SK-N-SH (cell line): ENCODE results near the gene CRACR2A. TPM values are rescaled to one million over a fixed set of nuclear protein-coding genes. Genes with fewer than 3 reads are reported as not detected.

Experiments
- CTCF ChIA-PET: fragments of 300-600, 350-600 bp; formaldehyde crosslinking; extraction: SDS; loops from one replicate; lab custom pipeline; 2021; lab: Yijun Ruan, JAX
- POLR2A ChIA-PET: fragments of 350-600 bp; sonication (Branson Sonifier 250); formaldehyde crosslinking; extraction: SDS; loops from one replicate; lab custom pipeline; 2020; ENCODE audit warnings: antibody characterized with exemption, inconsistent platforms; lab: Yijun Ruan, JAX
- DNase-seq: peaks from one replicate; pipeline ENCODE4 v3.0.0; 2012
- H2AFZ ChIP-seq: fragments of 200-600 bp; sonication (generic); 2 replicates; pipeline ENCODE4 v1.8.1; 2016; ENCODE audit warnings: antibody characterized with exemption, mild to moderate bottlenecking, low read depth
- H3F3A ChIP-seq: fragments of 200-600 bp; sonication (generic); replicated peaks from 2 replicates; pipeline ENCODE3; 2016; ENCODE audit warnings: antibody characterized with exemption, mild to moderate bottlenecking; ENCODE audit not compliant: insufficient read depth
- H3K27ac ChIP-seq, 2 experiments: fragments of 200-500 bp in 1 of 2; fragments of 200-600 bp in 1 of 2; sonication (Bioruptor generic) in 1 of 2; sonication (generic), shearing (Covaris generic) in 1 of 2; 2 replicates each; pipeline versions ENCODE4 v1.5.1 to v1.6.1; 2014 to 2016; ENCODE audit warnings: low read depth in 2 of 2, inconsistent platforms in 1 of 2, low read length in 1 of 2, mild to moderate bottlenecking in 1 of 2, mixed read lengths in 1 of 2
- H3K27me3 ChIP-seq: fragments of 200-600 bp; sonication (generic), shearing (Covaris generic); 2 replicates; pipeline ENCODE4 v1.6.1; 2016; ENCODE audit warnings: mixed run types; ENCODE audit not compliant: insufficient read depth
- H3K36me3 ChIP-seq, 2 experiments: fragments of 200-500 bp in 1 of 2; fragments of 200-600 bp in 1 of 2; sonication (Bioruptor generic) in 1 of 2; sonication (generic) in 1 of 2; replicated peaks in 1 of 2; 2 replicates each; pipeline versions ENCODE3 to v1.5.1; 2014 to 2016; ENCODE audit warnings: low read length in 1 of 2, mild to moderate bottlenecking in 1 of 2; ENCODE audit not compliant: insufficient read depth in 2 of 2, control insufficient read depth in 1 of 2
- H3K4me1 ChIP-seq, 2 experiments: fragments of 200-500 bp in 1 of 2; fragments of 200-600 bp in 1 of 2; sonication (Bioruptor generic) in 1 of 2; sonication (generic), shearing (Covaris generic) in 1 of 2; 2 replicates each; pipeline versions ENCODE4 v1.5.1 to v1.6.1; 2014 to 2016; ENCODE audit warnings: low read depth in 1 of 2, low read length in 1 of 2, mixed run types in 1 of 2; ENCODE audit not compliant: insufficient read depth in 2 of 2, control insufficient read depth in 1 of 2
- H3K4me2 ChIP-seq: fragments of 200-600 bp; sonication (generic), shearing (Covaris generic); 2 replicates; pipeline ENCODE4 v1.6.1; 2017; ENCODE audit warnings: mixed run types
- H3K4me3 ChIP-seq, 2 experiments: fragments of 200-500 bp in 1 of 2; fragments of 200-600 bp in 1 of 2; sonication (Bioruptor generic) in 1 of 2; sonication (generic), shearing (Covaris generic) in 1 of 2; 2 replicates each; pipeline versions ENCODE4 v1.5.1 to v1.8.1; 2014 to 2016; ENCODE audit warnings: low read depth in 2 of 2, inconsistent platforms in 1 of 2, low read length in 1 of 2, mild to moderate bottlenecking in 1 of 2, mixed read lengths in 1 of 2, moderate library complexity in 1 of 2
- H3K79me2 ChIP-seq: fragments of 200-600 bp; sonication (generic); 2 replicates; pipeline ENCODE4 v1.8.1; 2017; ENCODE audit warnings: mild to moderate bottlenecking; ENCODE audit not compliant: insufficient read depth
- H3K9ac ChIP-seq: fragments of 200-600 bp; sonication (generic); 2 replicates; pipeline ENCODE4 v1.6.1; 2017; ENCODE audit warnings: mixed run types
- H3K9me2 ChIP-seq: fragments of 200-600 bp; sonication (generic); 2 replicates; pipeline ENCODE4 v1.6.1; 2017; ENCODE audit warnings: mixed run types
- H3K9me3 ChIP-seq: fragments of 200-600 bp; sonication (generic); 2 replicates; pipeline ENCODE4 v1.6.1; 2017; ENCODE audit warnings: mixed run types, mild to moderate bottlenecking, moderate library complexity
- H4K20me1 ChIP-seq: fragments of 200-600 bp; sonication (generic); 2 replicates; pipeline ENCODE4 v1.6.1; 2017; ENCODE audit warnings: mild to moderate bottlenecking, mixed run types; ENCODE audit not compliant: insufficient read depth
- CTCF ChIP-seq: fragments of 200-600 bp; sonication (generic); IDR thresholded peaks from 2 replicates; pipeline ENCODE4 v1.6.1; 2017; ENCODE audit warnings: antibody characterized with exemption, mild to moderate bottlenecking, moderate library complexity
- EZH2phosphoT487 ChIP-seq: fragments of 200-600 bp; sonication (generic); IDR thresholded peaks from 2 replicates; pipeline ENCODE4 v1.6.1; 2017; ENCODE audit warnings: low read depth, mixed run types, mild to moderate bottlenecking, antibody characterized with exemption, moderate library complexity, borderline replicate concordance
- FOXJ3 ChIP-seq: sonication (generic); formaldehyde crosslinking; IDR thresholded peaks from 2 replicates; pipeline ENCODE4 v1.5.1; 2020; ENCODE audit warnings: mild to moderate bottlenecking, missing genetic modification reagents
- FOXM1 ChIP-seq: IDR thresholded peaks from 2 replicates; pipeline ENCODE4 v1.4.0; 2012; ENCODE audit warnings: low read depth, mild to moderate bottlenecking
- GATA2 ChIP-seq: sonication (generic); formaldehyde crosslinking; IDR thresholded peaks from 2 replicates; pipeline ENCODE4 v1.5.0; 2020; ENCODE audit warnings: mild to moderate bottlenecking, missing genetic modification reagents
- JUND ChIP-seq: IDR thresholded peaks from 2 replicates; pipeline ENCODE4 v1.4.0; 2012
- MEF2A ChIP-seq: IDR thresholded peaks from 2 replicates; pipeline ENCODE4 v1.4.0; 2012; ENCODE audit warnings: low read depth, borderline replicate concordance
- MXI1 ChIP-seq: IDR thresholded peaks from 2 replicates; pipeline ENCODE4 v1.6.1; 2012; ENCODE audit warnings: mild to moderate bottlenecking, low read depth, low read length, improper control_type of control experiment
- POLR2AphosphoS5 ChIP-seq: IDR thresholded peaks from 2 replicates; pipeline ENCODE4 v1.6.1; 2012; ENCODE audit warnings: low read depth, low read length
- RCOR1 ChIP-seq: fragments of 150-350 bp; IDR thresholded peaks from 2 replicates; pipeline ENCODE4 v1.6.1; 2017; ENCODE audit warnings: antibody characterized with exemption, low read length
- RFX5 ChIP-seq: IDR thresholded peaks from 2 replicates; pipeline ENCODE4 v1.6.1; 2012; ENCODE audit warnings: mild to moderate bottlenecking, improper control_type of control experiment, low read length
- RXRA ChIP-seq: IDR thresholded peaks from 2 replicates; pipeline ENCODE4 v1.4.0; 2012; ENCODE audit warnings: low read depth, mild to moderate bottlenecking, borderline replicate concordance
- TCF12 ChIP-seq: IDR thresholded peaks from 2 replicates; pipeline ENCODE4 v1.4.0; 2012
- USF1 ChIP-seq: IDR thresholded peaks from 2 replicates; pipeline ENCODE4 v1.4.0; 2012; ENCODE audit warnings: low read depth, borderline replicate concordance
- USF2 ChIP-seq: fragments of 150-350 bp; IDR thresholded peaks from 2 replicates; pipeline ENCODE4 v1.6.1; 2017; ENCODE audit warnings: antibody characterized with exemption, low read length, low read depth, borderline replicate concordance
- YY1 ChIP-seq: IDR thresholded peaks from 2 replicates; pipeline ENCODE4 v1.4.0; 2012; ENCODE audit warnings: low read depth, mild to moderate bottlenecking
- ZBTB33 ChIP-seq: IDR thresholded peaks from 2 replicates; pipeline ENCODE4 v1.4.0; 2012; ENCODE audit warnings: low read depth, borderline replicate concordance
- WGBS: methylation state at CpG from one replicate; pipeline ENCODE4 v1.1.6; 2017; ENCODE audit warnings: low lambda C conversion rate; 5-methylcytosine and 5-hydroxymethylcytosine counted together
- polyA plus RNA-seq, 3 experiments: library from polyadenylated mRNA; depleted of rRNA; stranded (reverse); fragments of >200 nt; gene quantifications; 2 replicates each; pipeline ENCODE4 v1.2.3, GENCODE V29; 2012

Gene CRACR2A
- polyA plus RNA-seq, 1 of the 3 experiments (the other 2 are of a cell fraction) = 0.12 TPM

GRCh38 chr12:3646561-3647241, 106.2 kb downstream of the CRACR2A start:
- Histone ChIP-seq H3K79me2 (no peaks in the 10 kb centered on the region), H2AFZ (no peak overlapping the region), H3F3A (peaks cover 7% of the 10 kb centered on the region), H3K4me1 (peaks cover 8 to 9% of the 10 kb centered on the region in 2 experiments; a peak in 1 of 4 replicates), H3K9me3 (no peaks in the 10 kb centered on the region), H4K20me1 (no peaks in the 10 kb centered on the region), H3K36me3 (no peaks in the 10 kb centered on the region), H3K27ac (no peak overlapping the region), H3K27me3 (no peaks in the 10 kb centered on the region), H3K4me2 (no peak overlapping the region), H3K4me3 (no peak overlapping the region), H3K9me2 (no peaks in the 10 kb centered on the region), H3K9ac (no peak overlapping the region)
- ChIA-PET CTCF (interaction anchor here (1.0 to 3.5 kb wide), 6 partner anchors 10 to 347 kb away, joined by 3 to 15 read pairs (median 4); no protein-coding TSS in a partner anchor), POLR2A (no interaction called here)
- WGBS = 73% methylated on average over 12 of the region's 12 CpGs
- no peak for TF ChIP-seq GATA2 (CRISPR knock-in tag)
- TF ChIP-seq ZBTB33 = no peak
- no peak for TF ChIP-seq POLR2AphosphoS5
- no peak for TF ChIP-seq USF2
- TF ChIP-seq MEF2A = no peak
- TF ChIP-seq YY1 = no peak
- TF ChIP-seq RXRA = no peak
- TF ChIP-seq RCOR1 = no peak
- TF ChIP-seq MXI1 = no peak
- TF ChIP-seq FOXM1 = no peak
- no peak for TF ChIP-seq USF1
- no peak for TF ChIP-seq CTCF
- TF ChIP-seq RFX5 = no peak
- no peak for TF ChIP-seq TCF12
- no peak for TF ChIP-seq JUND
- TF ChIP-seq EZH2phosphoT487 = no peak
- no peak for TF ChIP-seq FOXJ3 (CRISPR knock-in tag)
- DNase-seq = no peak
